A549 (cell line): ENCODE results near the gene NPAT.

Source experiments
- CBX8 ChIP-seq: fragments of 200-600 bp; sonication (generic); IDR thresholded peaks from 2 replicates; pipeline ENCODE4 v1.6.1; 2016
- CTCF ChIP-seq: fragments of >200 bp; sonication (Bioruptor Twin); formaldehyde crosslinking; IDR thresholded peaks from 3 replicates; pipeline ENCODE4 v1.5.1; 2016
- MAFK ChIP-seq: fragments of 450-650 bp; IDR thresholded peaks from 2 replicates; pipeline ENCODE4 v1.6.1; 2014; ENCODE audit not compliant: partially characterized antibody
- MAX ChIP-seq: IDR thresholded peaks from 2 replicates; pipeline ENCODE4 v1.6.1; 2012

GRCh38 chr11:108144615-108145014, 77.8 kb downstream of the NPAT start:
- TF ChIP-seq MAFK (no peak), MAX (no peak), CBX8 (no peak), CTCF (no peak)
